Lung (tissue), 12 donors: ENCODE results near the gene SMOC1. TPM values are rescaled to one million over a fixed set of nuclear protein-coding genes. Genes with fewer than 3 reads are reported as not detected.

Source experiments
- ATAC-seq: fragments of 200-7000 bp; cut with Tn5 transposase; one replicate; pipeline ENCODE4 v1.9.1; 2020; ENCODE audit warnings: moderate number of reproducible peaks; ENCODE audit not compliant: insufficient read depth, low FRiP score
- DNase-seq, 3 donors: peaks; one replicate each; pipeline ENCODE4 v3.0.0-alpha.2; 2013 to 2017
- H3K27ac ChIP-seq, 2 donors: one replicate each; pipeline ENCODE4 v1.5.1; 2013; ENCODE audit warnings: mild to moderate bottlenecking in 2 of 2, moderate library complexity in 2 of 2, control low read depth in 1 of 2, inconsistent platforms in 1 of 2, low read depth in 1 of 2, low read length in 1 of 2
- H3K27me3 ChIP-seq, 3 donors: one replicate each; pipeline ENCODE4 v1.5.1; 2013; ENCODE audit warnings: low read length in 2 of 3; ENCODE audit not compliant: control insufficient read depth in 3 of 3, insufficient read depth in 3 of 3
- H3K36me3 ChIP-seq, 4 donors: one replicate each; pipeline ENCODE4 v1.5.1; 2013; ENCODE audit warnings: low read length in 4 of 4, mild to moderate bottlenecking in 1 of 4, moderate library complexity in 1 of 4; ENCODE audit not compliant: control insufficient read depth in 4 of 4, insufficient read depth in 4 of 4
- H3K4me1 ChIP-seq, 5 donors: one replicate each; pipeline ENCODE4 v1.5.1; 2013; ENCODE audit warnings: low read length in 5 of 5, mild to moderate bottlenecking in 2 of 5, moderate library complexity in 1 of 5; ENCODE audit not compliant: control insufficient read depth in 5 of 5, insufficient read depth in 5 of 5
- H3K4me3 ChIP-seq: one replicate; pipeline ENCODE4 v1.5.1; 2013; ENCODE audit warnings: mild to moderate bottlenecking, control low read depth, moderate library complexity
- H3K9ac ChIP-seq, 2 donors: one replicate each; pipeline ENCODE4 v1.5.1; 2013; ENCODE audit warnings: low read length in 2 of 2, control low read depth in 1 of 2; ENCODE audit not compliant: insufficient read depth in 1 of 2
- H3K9me3 ChIP-seq, 4 donors: one replicate each; pipeline ENCODE4 v1.5.1; 2013; ENCODE audit warnings: low read length in 3 of 4, mild to moderate bottlenecking in 1 of 4, moderate library complexity in 1 of 4; ENCODE audit not compliant: control insufficient read depth in 4 of 4, insufficient read depth in 3 of 4
- WGBS, 2 donors: extraction: QIAGEN DNeasy Blood & Tissue Kit; methylation state at CpG; one replicate each; pipeline ENCODE4 v1.1.7; 2013; 5-methylcytosine and 5-hydroxymethylcytosine counted together
- polyA plus RNA-seq, 2 donors: library from polyadenylated mRNA; stranded (reverse); fragments of 200-250 nt; gene quantifications; one replicate each; pipeline ENCODE4 v1.2.1, GENCODE V29; 2013
- total RNA-seq, 2 donors: library from RNA; depleted of rRNA in 1 of 2; stranded (reverse); fragments of >200 nt in 1 of 2; gene quantifications; one replicate each; pipeline ENCODE4 v1.2.1, GENCODE V29; 2014 to 2021
- TF ChIP-seq, protein P1 (sequence below): IDR thresholded peaks from 2 replicates; pipeline ENCODE4 v1.5.1; 2012; ENCODE audit warnings: mild to moderate bottlenecking; ENCODE audit errors: control extremely low read depth, extremely low read depth
- donor health status: control.
- donor health status: control.
- donor health status: Bipolar disorder and iron deficiency.
- donor health status: healthy.
- donor health status: DM: yes; HTN: yes; CAD: no.

Gene SMOC1
- total and polyA plus RNA-seq, 4 donors = 0.52 to 1.9 (median 1.1) TPM

DNA sequence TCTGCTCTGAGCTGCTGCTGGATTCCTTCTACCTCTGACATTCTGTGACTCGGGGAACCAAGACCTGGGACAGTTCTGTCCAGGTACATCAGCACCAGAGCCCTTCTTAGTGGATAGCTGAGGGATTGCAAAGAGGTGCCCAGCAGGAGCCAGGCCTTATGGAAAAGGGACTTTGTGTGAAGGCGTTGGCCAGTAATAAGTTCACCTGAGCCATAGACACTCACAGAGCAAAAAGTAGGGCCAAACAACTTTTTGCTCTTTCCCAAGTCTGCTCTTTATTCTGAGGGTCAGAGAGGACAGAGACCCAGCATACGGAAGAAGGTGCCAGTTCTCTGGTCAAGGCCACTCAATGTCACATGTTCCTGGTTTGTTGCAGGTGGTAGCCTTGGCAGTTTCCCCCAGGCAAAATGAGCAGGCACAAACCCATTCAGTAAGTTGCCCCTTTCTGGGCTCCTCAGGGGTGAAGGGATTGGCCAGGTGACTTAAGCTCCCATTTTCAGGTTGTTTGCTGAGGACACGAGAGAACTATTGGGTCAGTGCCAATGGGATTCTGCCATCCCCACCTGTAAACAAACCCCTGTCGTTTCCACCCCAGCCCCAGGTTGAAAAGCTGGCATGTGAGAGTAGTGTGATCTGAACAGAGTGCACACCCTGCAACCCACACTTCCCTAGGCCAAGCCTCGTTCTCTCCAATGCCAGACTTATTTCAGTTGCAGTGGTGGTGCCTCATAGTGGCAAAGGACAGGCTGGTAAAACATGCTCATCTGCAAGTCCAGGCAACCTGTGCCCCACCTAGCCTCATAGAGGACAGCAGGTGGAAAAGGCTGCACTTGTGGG lies 150.3 kb downstream of the SMOC1 start:
- ATAC-seq (no peak), DNase-seq (no peak)
- TF ChIP-seq, protein P1, sequence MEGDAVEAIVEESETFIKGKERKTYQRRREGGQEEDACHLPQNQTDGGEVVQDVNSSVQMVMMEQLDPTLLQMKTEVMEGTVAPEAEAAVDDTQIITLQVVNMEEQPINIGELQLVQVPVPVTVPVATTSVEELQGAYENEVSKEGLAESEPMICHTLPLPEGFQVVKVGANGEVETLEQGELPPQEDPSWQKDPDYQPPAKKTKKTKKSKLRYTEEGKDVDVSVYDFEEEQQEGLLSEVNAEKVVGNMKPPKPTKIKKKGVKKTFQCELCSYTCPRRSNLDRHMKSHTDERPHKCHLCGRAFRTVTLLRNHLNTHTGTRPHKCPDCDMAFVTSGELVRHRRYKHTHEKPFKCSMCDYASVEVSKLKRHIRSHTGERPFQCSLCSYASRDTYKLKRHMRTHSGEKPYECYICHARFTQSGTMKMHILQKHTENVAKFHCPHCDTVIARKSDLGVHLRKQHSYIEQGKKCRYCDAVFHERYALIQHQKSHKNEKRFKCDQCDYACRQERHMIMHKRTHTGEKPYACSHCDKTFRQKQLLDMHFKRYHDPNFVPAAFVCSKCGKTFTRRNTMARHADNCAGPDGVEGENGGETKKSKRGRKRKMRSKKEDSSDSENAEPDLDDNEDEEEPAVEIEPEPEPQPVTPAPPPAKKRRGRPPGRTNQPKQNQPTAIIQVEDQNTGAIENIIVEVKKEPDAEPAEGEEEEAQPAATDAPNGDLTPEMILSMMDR = no peak
- Histone ChIP-seq H3K27ac (no peak overlapping the region), H3K36me3 (no peaks in the 10 kb centered on the region), H3K9ac (no peak overlapping the region), H3K27me3 (no peaks in the 10 kb centered on the region), H3K4me1 (peaks cover 0 to 3% (median 0%) of the 10 kb centered on the region in 5 donors), H3K9me3 (peaks cover 0 to 2% (median 0%) of the 10 kb centered on the region in 4 donors), H3K4me3 (no peak overlapping the region)
- WGBS, 2 donors = 69 to 82% methylated on average over 6 of the region's 6 CpGs

DNA sequence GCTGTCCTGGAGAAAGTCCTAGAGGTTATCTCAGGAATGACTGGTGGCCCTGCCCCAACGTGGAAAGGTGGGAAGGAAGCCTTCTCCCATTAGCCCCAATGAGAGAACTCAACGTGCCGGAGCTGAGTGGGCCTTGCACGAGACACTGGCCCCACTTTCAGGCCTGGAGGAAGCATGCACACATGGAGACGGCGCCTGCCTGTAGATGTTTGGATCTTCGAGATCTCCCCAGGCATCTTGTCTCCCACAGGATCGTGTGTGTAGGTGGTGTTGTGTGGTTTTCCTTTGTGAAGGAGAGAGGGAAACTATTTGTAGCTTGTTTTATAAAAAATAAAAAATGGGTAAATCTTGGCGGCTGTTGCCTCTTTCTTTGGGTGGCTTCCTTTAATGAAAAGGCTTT lies 152.8 kb downstream of the SMOC1 start:
- H3K27me3 ChIP-seq = no peaks in the 10 kb centered on the region
- H3K9ac ChIP-seq = no peak overlapping the region
- TF ChIP-seq, protein P1 = no peak
- 79 to 85% methylated on average over 9 of the region's 9 CpGs for WGBS, 2 donors
- peaks cover 0 to 3% (median 0%) of the 10 kb centered on the region in 5 donors for H3K4me1 ChIP-seq
- DNase-seq (no peak), ATAC-seq (no peak)
- no peaks in the 10 kb centered on the region for H3K36me3 ChIP-seq
- no peak overlapping the region for H3K4me3 ChIP-seq
- no peak overlapping the region for H3K27ac ChIP-seq
- no peaks in the 10 kb centered on the region for H3K9me3 ChIP-seq

DNA sequence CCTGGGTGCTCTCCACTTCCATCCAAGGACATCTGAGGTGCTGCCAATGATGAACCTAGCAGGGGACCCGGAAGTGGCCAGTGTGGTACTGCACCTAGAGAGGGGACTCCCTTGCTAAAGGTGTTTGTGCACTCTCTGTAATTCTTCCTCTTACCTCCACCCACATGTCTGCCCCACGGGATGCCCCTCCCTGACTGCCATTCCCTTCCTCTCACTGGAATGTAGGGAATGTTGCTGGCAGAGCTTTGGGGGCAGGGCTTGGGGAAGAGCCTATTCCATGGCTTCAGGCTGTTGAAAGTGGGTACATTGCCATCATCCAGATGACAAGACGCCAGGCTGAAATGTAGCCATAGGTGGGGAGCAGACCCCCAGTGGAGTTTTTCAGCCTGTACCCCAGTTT lies 153.2 kb downstream of the SMOC1 start:
- Histone ChIP-seq H3K4me3 (no peak overlapping the region), H3K9me3 (peaks cover 0 to 2% (median 0%) of the 10 kb centered on the region in 4 donors), H3K4me1 (peaks cover 0 to 3% (median 0%) of the 10 kb centered on the region in 5 donors), H3K9ac (no peak overlapping the region), H3K27ac (no peak overlapping the region), H3K27me3 (no peaks in the 10 kb centered on the region), H3K36me3 (no peaks in the 10 kb centered on the region)
- TF ChIP-seq, protein P1 = no peak
- ATAC-seq (no peak), DNase-seq (no peak)
- WGBS, 2 donors = 55 to 57% methylated on average over 3 of the region's 3 CpGs
